Endothelial cell of umbilical vein (primary cell): Measurements from ENCODE around the gene MTX1. TPM values are rescaled to one million over a fixed set of nuclear protein-coding genes. Genes with fewer than 3 reads are reported as not detected.
"Not testable (repeated sequence)": the region's sequence is repeated elsewhere in the genome, so short reads cannot be mapped to it uniquely, and the experiment has no call there.

ENCODE experiments used
- BruUV-seq: library from RNA; stranded (reverse); fragments of 400-500 nt; replicated peaks from 2 replicates; lab custom pipeline; 2021; lab: Mats Ljungman, UMichigan
- CTCF ChIA-PET: fragments of 300-600, 350-600 bp; sonication (Branson Sonifier 250); formaldehyde crosslinking; loops from one replicate; lab custom pipeline; 2021; ENCODE audit warnings: antibody characterized with exemption, inconsistent platforms; lab: Charles Lee
- POLR2A ChIA-PET: fragments of 300-600, 350-600 bp; sonication (Branson Sonifier 250); formaldehyde crosslinking; loops from one replicate; lab custom pipeline; 2021; ENCODE audit warnings: antibody characterized with exemption, inconsistent platforms; lab: Charles Lee
- DNase-seq: peaks from one replicate; pipeline ENCODE4 v3.0.0-alpha.2; 2011; ENCODE audit warnings: low read depth, low spot score
- FAIRE-seq: peaks from 2 replicates; lab custom pipeline; 2011; peaks lifted over from hg19 to GRCh38; lab: Jason Lieb, UNC
- H2AFZ ChIP-seq: 2 replicates; pipeline ENCODE4 v1.6.0; 2012; ENCODE audit warnings: low read depth, low read length, control low read depth, inconsistent platforms
- H3K27ac ChIP-seq: 2 replicates; pipeline ENCODE4 v1.5.1; 2011; ENCODE audit warnings: low read depth, mild to moderate bottlenecking, control low read depth, low read length, moderate library complexity; ENCODE audit not compliant: insufficient read depth
- H3K27me3 ChIP-seq, 2 experiments: 2 replicates each; pipeline versions ENCODE4 v1.6.0 to v1.6.1; 2011; ENCODE audit warnings: low read length in 2 of 2, mixed read lengths in 1 of 2; ENCODE audit not compliant: control insufficient read depth in 2 of 2, insufficient read depth in 2 of 2
- H3K36me3 ChIP-seq, 2 experiments: 2 replicates in 1 of 2; 3 replicates in 1 of 2; pipeline ENCODE4 v1.5.1; 2011; ENCODE audit warnings: low read length in 2 of 2, mild to moderate bottlenecking in 1 of 2, moderate library complexity in 1 of 2; ENCODE audit not compliant: control insufficient read depth in 2 of 2, insufficient read depth in 2 of 2; ENCODE audit errors: extremely low read depth in 1 of 2
- H3K4me1 ChIP-seq: 3 replicates; pipeline ENCODE4 v1.5.1; 2011; ENCODE audit warnings: mild to moderate bottlenecking, low read length; ENCODE audit not compliant: control insufficient read depth, insufficient read depth; ENCODE audit errors: extremely low read depth
- H3K4me2 ChIP-seq: 2 replicates; pipeline ENCODE4 v1.6.1; 2011; ENCODE audit warnings: low read length, control low read depth, mixed read lengths; ENCODE audit not compliant: insufficient read depth
- H3K4me3 ChIP-seq, 3 experiments: fragments of 200-600 bp in 1 of 3; sonication (generic), shearing (Covaris generic) in 1 of 3; replicated peaks in 1 of 3; 2 replicates each; pipeline ENCODE4 v1.5.1; 2011 to 2016; ENCODE audit warnings: control low read depth in 3 of 3, low read length in 3 of 3, mild to moderate bottlenecking in 2 of 3, inconsistent platforms in 1 of 3, low read depth in 1 of 3, moderate library complexity in 1 of 3; ENCODE audit not compliant: insufficient read depth in 1 of 3
- H3K79me2 ChIP-seq: 2 replicates; pipeline ENCODE4 v1.6.0; 2012; ENCODE audit warnings: low read length, inconsistent platforms; ENCODE audit not compliant: control insufficient read depth, insufficient read depth
- H3K9ac ChIP-seq: replicated peaks from 2 replicates; pipeline ENCODE3; 2011; ENCODE audit warnings: low read length, control low read depth; ENCODE audit not compliant: insufficient read depth; ENCODE audit errors: extremely low read depth
- H3K9me1 ChIP-seq: replicated peaks from 3 replicates; pipeline ENCODE4 v1.6.0; 2011; ENCODE audit warnings: mild to moderate bottlenecking, low read length; ENCODE audit not compliant: control insufficient read depth, insufficient read depth; ENCODE audit errors: extremely low read depth
- H3K9me3 ChIP-seq: replicated peaks from 2 replicates; pipeline ENCODE4 v1.5.1; 2012; ENCODE audit warnings: low read length, inconsistent platforms; ENCODE audit not compliant: control insufficient read depth, insufficient read depth
- H4K20me1 ChIP-seq: replicated peaks from 2 replicates; pipeline ENCODE3; 2011; ENCODE audit warnings: mild to moderate bottlenecking, low read length; ENCODE audit not compliant: control insufficient read depth, insufficient read depth; ENCODE audit errors: extremely low read depth
- EZH2 ChIP-seq: IDR thresholded peaks from 2 replicates; pipeline ENCODE4 v1.6.1; 2012; ENCODE audit warnings: borderline replicate concordance, low read depth, mild to moderate bottlenecking, moderate library complexity, low read length, inconsistent platforms; ENCODE audit not compliant: severe bottlenecking
- FOS ChIP-seq: IDR thresholded peaks from 2 replicates; pipeline ENCODE4 v1.6.1; 2011; ENCODE audit warnings: mild to moderate bottlenecking, low read length, moderate library complexity, borderline replicate concordance; ENCODE audit not compliant: insufficient read depth
- GATA2 ChIP-seq: IDR thresholded peaks from 2 replicates; pipeline ENCODE4 v1.7.0; 2011; ENCODE audit warnings: low read depth, mild to moderate bottlenecking, moderate library complexity, mixed read lengths, low read length; ENCODE audit not compliant: insufficient read length, insufficient read depth
- JUN ChIP-seq: IDR thresholded peaks from 2 replicates; pipeline ENCODE4 v1.6.1; 2011; ENCODE audit warnings: borderline replicate concordance, low read depth; ENCODE audit not compliant: insufficient read length, insufficient read depth
- MAX ChIP-seq: IDR thresholded peaks from 2 replicates; pipeline ENCODE4 v1.6.1; 2011; ENCODE audit not compliant: insufficient read depth, insufficient read length
- MYC ChIP-seq: IDR thresholded peaks from one replicate; pipeline ENCODE4 v1.6.1; 2011; ENCODE audit warnings: mild to moderate bottlenecking, low read depth, low read length
- POLR2A ChIP-seq: IDR thresholded peaks from 2 replicates; pipeline ENCODE4 v1.6.1; 2012; ENCODE audit warnings: low read depth, mild to moderate bottlenecking, control low read depth, low read length
- POLR2AphosphoS5 ChIP-seq: IDR thresholded peaks from 2 replicates; pipeline ENCODE4 v1.6.1; 2012; ENCODE audit warnings: low read depth, mild to moderate bottlenecking, control low read depth, low read length, moderate library complexity; ENCODE audit not compliant: insufficient read depth
- dilution Hi-C: fragments of 300-500 bp; cut with MboI; formaldehyde crosslinking; loops from one replicate; pipeline ENCODE4 v1.15.0; 2019; ENCODE audit warnings: low sequenced_read_pairs; ENCODE audit not compliant: extremely low pct_ligation_motif_present
- intact Hi-C: fragments of 100-400 bp; cut with micrococcal nuclease; formaldehyde crosslinking; loops from one replicate; pipeline ENCODE4 v1.10.0; 2022
- polyA plus RNA-seq, 4 experiments: library from polyadenylated mRNA; depleted of rRNA in 3 of 4; stranded (reverse) in 3 of 4; unstranded in 1 of 4; fragments of >200 nt; gene quantifications; 2 replicates each; pipeline versions ENCODE4 v1.2.1 to v1.2.3, GENCODE V29; 2011 to 2012; ENCODE audit warnings: missing spikeins in 1 of 4
- total RNA-seq: library from RNA; stranded (reverse); gene quantifications from 2 replicates; pipeline ENCODE4 v1.2.3, GENCODE V29; 2021
- TF ChIP-seq, protein P1 (sequence below), 2 donors: IDR thresholded peaks; 1 replicate in 1 of 2; 2 replicates in 1 of 2; pipeline ENCODE4 v1.5.1; 2011; ENCODE audit warnings: low read length in 2 of 2, mild to moderate bottlenecking in 2 of 2, moderate library complexity in 2 of 2, control low read depth in 1 of 2, inconsistent platforms in 1 of 2, low read depth in 1 of 2; ENCODE audit not compliant: insufficient read depth in 1 of 2; ENCODE audit errors: extremely low read depth in 1 of 2

Gene MTX1
- total and polyA plus RNA-seq, 2 donors (not counting 3 experiments of a cell fraction or from before 2014, with no cell fraction given): 53.0 to 109 TPM

- Histone ChIP-seq H3K36me3 (peaks cover 3 to 14% of the 10 kb centered on the region in 2 experiments), H3K4me3 (peak overlapping the region in 2 of 3 experiments; percentile 25 to 34), H4K20me1 (no peaks in the 10 kb centered on the region), H3K9me1 (no peaks in the 10 kb centered on the region), H3K27me3 (no peaks in the 10 kb centered on the region), H3K9me3 (no peaks in the 10 kb centered on the region), H3K4me2 (peak overlapping the region; percentile 41), H3K79me2 (peaks cover 7% of the 10 kb centered on the region), H2AFZ (peak overlapping the region; percentile 77), H3K9ac (peak overlapping the region; percentile 48), H3K27ac (peak overlapping the region; percentile 41), H3K4me1 (peaks cover 16% of the 10 kb centered on the region)
- BruUV-seq: TSS peak; percentile 86
- CTCF ChIA-PET: interaction anchor here (2.1 kb wide), 1 partner anchor 38 kb away, joined by 17 read pairs; no protein-coding TSS in a partner anchor
- DNase-seq: no peak
- POLR2A ChIA-PET: no interaction called here
- dilution Hi-C loops: no loop called here
- no peak for TF ChIP-seq POLR2A
- no peak for TF ChIP-seq EZH2
- TF ChIP-seq, protein P1, sequence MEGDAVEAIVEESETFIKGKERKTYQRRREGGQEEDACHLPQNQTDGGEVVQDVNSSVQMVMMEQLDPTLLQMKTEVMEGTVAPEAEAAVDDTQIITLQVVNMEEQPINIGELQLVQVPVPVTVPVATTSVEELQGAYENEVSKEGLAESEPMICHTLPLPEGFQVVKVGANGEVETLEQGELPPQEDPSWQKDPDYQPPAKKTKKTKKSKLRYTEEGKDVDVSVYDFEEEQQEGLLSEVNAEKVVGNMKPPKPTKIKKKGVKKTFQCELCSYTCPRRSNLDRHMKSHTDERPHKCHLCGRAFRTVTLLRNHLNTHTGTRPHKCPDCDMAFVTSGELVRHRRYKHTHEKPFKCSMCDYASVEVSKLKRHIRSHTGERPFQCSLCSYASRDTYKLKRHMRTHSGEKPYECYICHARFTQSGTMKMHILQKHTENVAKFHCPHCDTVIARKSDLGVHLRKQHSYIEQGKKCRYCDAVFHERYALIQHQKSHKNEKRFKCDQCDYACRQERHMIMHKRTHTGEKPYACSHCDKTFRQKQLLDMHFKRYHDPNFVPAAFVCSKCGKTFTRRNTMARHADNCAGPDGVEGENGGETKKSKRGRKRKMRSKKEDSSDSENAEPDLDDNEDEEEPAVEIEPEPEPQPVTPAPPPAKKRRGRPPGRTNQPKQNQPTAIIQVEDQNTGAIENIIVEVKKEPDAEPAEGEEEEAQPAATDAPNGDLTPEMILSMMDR (IDR thresholded peaks at IDR 0.05; ENCODE audit: extremely low read depth in 1 of 2, insufficient read depth in 1 of 2, low read depth in 1 of 2, low read length in 2 of 2): no peak
- no peak for TF ChIP-seq MAX
- TF ChIP-seq POLR2AphosphoS5: no peak
- TF ChIP-seq MYC: no peak
- TF ChIP-seq JUN: no peak
- no peak for TF ChIP-seq GATA2
- TF ChIP-seq FOS: no peak
- FAIRE-seq: no peak
- intact Hi-C loops: no loop called here
Measured at GRCh38 chr1:155245163-155245524, 36.6 kb downstream of the MTX1 start.

DNA sequence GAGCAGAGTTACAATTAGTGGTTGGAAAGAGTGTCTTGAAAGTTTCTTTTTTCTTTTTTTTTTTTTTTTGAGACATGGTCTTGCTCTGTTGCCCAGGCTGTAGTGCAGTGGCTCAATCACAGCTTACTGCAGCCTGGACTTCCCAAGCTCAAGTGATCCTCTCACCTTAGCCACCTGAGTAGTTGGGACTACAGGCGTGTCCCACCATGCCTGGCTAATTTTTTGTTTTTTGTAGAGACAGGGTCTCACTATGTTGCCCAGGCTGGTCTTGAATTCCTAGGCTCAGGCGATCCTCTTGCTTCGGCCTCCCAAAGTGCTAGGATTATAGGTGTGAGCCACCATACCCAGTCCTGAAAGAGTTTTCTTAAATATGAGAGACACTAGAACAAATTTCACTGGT lies 38.3 kb downstream of the MTX1 start:
- POLR2A ChIA-PET: interaction anchor here (0.6 kb wide), 1 partner anchor 9 kb away, joined by 4 read pairs; no protein-coding TSS in a partner anchor

More for the DNA sequence above, 38.3 kb downstream of the MTX1 start:
- H3K4me2 ChIP-seq, intact Hi-C loops, H3K27me3 ChIP-seq, FAIRE-seq, dilution Hi-C loops, H3K9me3 ChIP-seq, H3K4me3 ChIP-seq, BruUV-seq, H3K9me1 ChIP-seq, H3K27ac ChIP-seq, H3K9ac ChIP-seq, H3K79me2 ChIP-seq, CTCF ChIA-PET, H2AFZ ChIP-seq, H4K20me1 ChIP-seq, DNase-seq: not testable (repeated sequence)
- peaks cover 17% of the 10 kb centered on the region for H3K4me1 ChIP-seq
- H3K36me3 ChIP-seq: peaks cover 3 to 14% of the 10 kb centered on the region in 2 experiments
